Gastrocnemius medialis (tissue), 4 donors: ENCODE measurements around the gene GRB2.

ENCODE experiments used
- CTCF ChIP-seq, 5 experiments: fragments of 450-650 bp in 3 of 5; fragments of 200-600 bp in 2 of 5; sonication (generic) in 2 of 5; IDR thresholded peaks in 4 of 5; conservative IDR thresholded peaks in 1 of 5; 1 replicate in 4 of 5; 2 replicates in 1 of 5; pipeline ENCODE4 v1.5.1; 2016 to 2019; ENCODE audit warnings: antibody characterized with exemption in 5 of 5, mild to moderate bottlenecking in 3 of 5, moderate library complexity in 3 of 5
- POLR2A ChIP-seq, 2 donors: fragments of 450-650 bp; IDR thresholded peaks; one replicate each; pipeline ENCODE4 v1.6.1; 2017; ENCODE audit warnings: antibody characterized with exemption in 2 of 2, mild to moderate bottlenecking in 2 of 2, moderate library complexity in 2 of 2

DNA sequence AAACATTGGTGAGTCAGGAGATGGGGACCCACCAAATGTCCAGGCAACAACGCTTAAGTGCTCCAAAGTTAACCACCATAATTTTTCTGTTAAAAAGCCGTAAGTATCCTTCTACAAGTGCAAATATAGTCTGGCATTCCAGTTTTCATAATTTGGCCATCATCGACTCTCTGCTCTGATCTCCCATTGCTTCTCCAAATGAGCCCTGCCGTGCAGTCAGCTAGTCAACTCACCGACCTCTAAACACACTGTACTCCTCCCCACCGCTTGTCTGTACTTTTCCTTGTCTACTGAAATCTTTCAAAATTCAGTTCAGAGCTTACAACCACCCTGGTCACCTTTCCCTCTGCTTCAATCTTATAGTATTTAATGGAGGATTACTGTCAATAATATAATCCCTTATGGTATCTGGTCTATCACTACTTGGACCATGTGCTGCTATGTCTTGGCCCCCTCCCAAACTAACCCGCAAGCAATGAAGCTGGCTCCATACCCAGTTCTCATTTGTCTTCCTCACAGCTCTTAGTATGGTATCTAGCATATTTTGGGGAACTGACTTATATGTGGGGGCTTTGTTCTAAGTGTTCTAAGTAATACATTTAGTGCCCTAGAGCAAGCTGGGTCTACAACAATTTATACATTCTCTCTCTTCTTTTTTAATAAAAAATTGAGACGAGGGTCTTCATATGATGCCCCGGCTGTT, 63.5 kb downstream of the GRB2 start:
- TF ChIP-seq CTCF (IDR thresholded peaks at IDR 0.05 in 4 of 5, conservative IDR thresholded peaks at IDR 0.05 in 1 of 5) (no peak), POLR2A (IDR thresholded peaks at IDR 0.05) (no peak)
